OCI-LY3 (cell line): ENCODE data around the gene STAT5B.
"Not testable (repeated sequence)": the region's sequence is repeated elsewhere in the genome, so short reads cannot be mapped to it uniquely, and the experiment has no call there.

Source experiments
- H2AFZ ChIP-seq: fragments of 200-600, 300-600 bp; shearing (Covaris generic); 2 replicates; pipeline ENCODE4 v1.6.0; 2014; ENCODE audit warnings: antibody characterized with exemption, low read depth, low read length
- H3K27ac ChIP-seq: fragments of 200-600, 300-600 bp; sonication (generic); 2 replicates; pipeline ENCODE4 v1.5.1; 2014; ENCODE audit warnings: mild to moderate bottlenecking, low read length, moderate library complexity, mixed read lengths
- H3K27me3 ChIP-seq: fragments of 200-600, 300-600 bp; sonication (generic); 2 replicates; pipeline ENCODE4 v1.6.1; 2014; ENCODE audit warnings: low read depth, low read length, mixed read lengths
- H3K36me3 ChIP-seq: fragments of 200-600, 300-600 bp; sonication (generic); replicated peaks from 2 replicates; pipeline ENCODE3; 2014; ENCODE audit warnings: low read depth, low read length, mixed read lengths
- H3K4me1 ChIP-seq: fragments of 300-600, 200-600 bp; sonication (generic); 2 replicates; pipeline ENCODE4 v1.6.1; 2014; ENCODE audit warnings: low read length, mixed read lengths
- H3K4me2 ChIP-seq: fragments of 200-600, 300-600 bp; sonication (generic); 2 replicates; pipeline ENCODE4 v1.6.1; 2014; ENCODE audit warnings: low read length, mixed read lengths
- H3K4me3 ChIP-seq: fragments of 300-600, 200-600 bp; sonication (generic); 2 replicates; pipeline ENCODE4 v1.5.1; 2014; ENCODE audit warnings: antibody characterized with exemption, mild to moderate bottlenecking, low read length, moderate library complexity
- H3K79me2 ChIP-seq: fragments of 300-600, 200-600 bp; shearing (Covaris generic); 2 replicates; pipeline ENCODE4 v1.6.1; 2014; ENCODE audit warnings: mild to moderate bottlenecking, low read length, mixed read lengths
- H3K9ac ChIP-seq: fragments of 300-600, 200-600 bp; shearing (Covaris generic); 2 replicates; pipeline ENCODE4 v1.6.0; 2014; ENCODE audit warnings: mild to moderate bottlenecking, low read length, moderate library complexity
- H3K9me3 ChIP-seq: fragments of 200-600, 300-600 bp; shearing (Covaris generic); 2 replicates; pipeline ENCODE4 v1.6.1; 2014; ENCODE audit warnings: low read length, mixed read lengths; ENCODE audit not compliant: insufficient read depth
- H4K20me1 ChIP-seq: fragments of 200-600, 300-600 bp; sonication (generic); 2 replicates; pipeline ENCODE4 v1.6.1; 2016; ENCODE audit warnings: low read length, mixed read lengths; ENCODE audit not compliant: insufficient read depth
- EZH2phosphoT487 ChIP-seq: fragments of 200-600 bp; shearing (Covaris generic); IDR thresholded peaks from 2 replicates; pipeline ENCODE4 v1.6.1; 2018; ENCODE audit warnings: antibody characterized with exemption, mixed run types, low read depth
- TF ChIP-seq, protein P1 (sequence below): fragments of 200-600, 300-600 bp; sonication (generic); IDR thresholded peaks from 2 replicates; pipeline ENCODE4 v1.5.1; 2014; ENCODE audit warnings: antibody characterized with exemption, low read length, low read depth

STAT5B gene

GRCh38 chr17:42306385-42306667 is 30.1 kb upstream of the STAT5B start:
- peaks cover 63% of the 10 kb centered on the region for H3K36me3 ChIP-seq
- H3K4me1 ChIP-seq, result peaks cover 24% of the 10 kb centered on the region
- H3K4me3 ChIP-seq, result no peak overlapping the region
- no peaks in the 10 kb centered on the region for H3K27me3 ChIP-seq
- no peak overlapping the region for H3K9ac ChIP-seq
- peaks cover 9% of the 10 kb centered on the region for H4K20me1 ChIP-seq
- no peaks in the 10 kb centered on the region for H3K79me2 ChIP-seq
- no peak for TF ChIP-seq EZH2phosphoT487
- no peaks in the 10 kb centered on the region for H3K9me3 ChIP-seq
- H2AFZ ChIP-seq, result no peak overlapping the region
- H3K4me2 ChIP-seq, result no peak overlapping the region
- H3K27ac ChIP-seq, result no peak overlapping the region

GRCh38 chr17:42305543-42306384 is 29.6 kb upstream of the STAT5B start:
- TF ChIP-seq EZH2phosphoT487, result no peak
- Histone ChIP-seq H3K4me2 (no peak overlapping the region), H3K9ac (no peak overlapping the region), H3K27ac (no peak overlapping the region), H4K20me1 (peaks cover 4% of the 10 kb centered on the region; the same call in 1 of the 2 replicates), H3K9me3 (no peaks in the 10 kb centered on the region), H3K36me3 (peaks cover 61% of the 10 kb centered on the region), H2AFZ (no peak overlapping the region), H3K79me2 (no peaks in the 10 kb centered on the region), H3K4me1 (peaks cover 19% of the 10 kb centered on the region), H3K27me3 (no peaks in the 10 kb centered on the region), H3K4me3 (no peak overlapping the region)

DNA sequence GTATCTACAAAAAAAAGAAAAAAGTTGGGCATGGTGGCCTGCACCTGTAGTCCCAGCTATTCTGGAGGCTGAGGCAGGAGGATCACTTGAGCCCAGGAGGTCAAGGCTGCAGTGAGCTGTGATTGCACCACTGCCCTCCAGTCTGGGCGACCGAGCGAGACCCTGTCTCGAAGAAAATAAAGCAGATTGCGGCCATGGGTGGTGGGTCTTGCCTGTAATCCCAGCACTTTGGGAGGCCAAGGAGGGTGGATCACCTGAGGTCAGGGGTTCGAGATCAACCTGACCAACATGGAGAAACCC is 28.8 kb upstream of the STAT5B start:
- H3K27ac ChIP-seq, H3K4me2 ChIP-seq, H3K9me3 ChIP-seq, H3K4me3 ChIP-seq, H2AFZ ChIP-seq, H3K79me2 ChIP-seq, H3K9ac ChIP-seq, H4K20me1 ChIP-seq, H3K27me3 ChIP-seq: not testable (repeated sequence)
- Histone ChIP-seq H3K4me1 (peaks cover 11% of the 10 kb centered on the region), H3K36me3 (peaks cover 54% of the 10 kb centered on the region)

DNA sequence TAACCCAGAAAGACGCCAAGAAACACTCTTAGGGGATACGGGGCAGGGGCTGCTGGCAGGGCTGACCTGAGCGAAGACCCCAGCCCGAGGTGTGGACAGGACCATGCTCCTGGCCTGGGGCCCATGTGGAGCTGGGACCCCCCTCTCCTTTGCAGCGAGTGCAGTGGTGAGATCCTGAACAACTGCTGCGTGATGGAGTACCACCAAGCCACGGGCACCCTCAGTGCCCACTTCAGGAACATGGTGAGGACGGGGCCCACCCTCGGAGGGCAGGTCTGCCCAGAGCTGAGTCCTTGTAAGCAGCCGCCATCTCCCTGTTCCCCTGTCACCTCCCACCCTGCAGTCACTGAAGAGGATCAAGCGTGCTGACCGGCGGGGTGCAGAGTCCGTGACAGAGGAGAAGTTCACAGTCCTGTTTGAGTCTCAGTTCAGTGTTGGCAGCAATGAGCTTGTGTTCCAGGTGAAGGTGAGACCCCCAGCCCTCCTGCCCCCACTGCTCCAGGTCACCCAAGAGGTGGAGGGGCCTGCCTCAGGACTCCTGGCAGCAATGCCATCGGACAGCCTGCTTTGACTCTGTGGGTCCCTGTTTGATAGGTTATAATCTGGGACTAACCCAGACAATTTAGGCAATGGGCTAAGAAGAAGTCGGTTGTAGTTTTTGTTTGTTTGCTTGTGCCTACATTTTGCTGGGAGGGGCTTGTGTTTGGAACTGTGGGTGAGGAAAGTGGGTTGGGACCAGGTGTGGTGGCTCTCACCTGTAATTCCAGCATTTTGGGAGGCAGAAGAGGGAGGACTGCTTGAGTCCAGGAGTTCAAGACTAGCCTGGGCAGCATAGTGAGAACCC is 28.2 kb upstream of the STAT5B start:
- peaks cover 48% of the 10 kb centered on the region for H3K36me3 ChIP-seq
- no peak overlapping the region for H3K27ac ChIP-seq

DNA sequence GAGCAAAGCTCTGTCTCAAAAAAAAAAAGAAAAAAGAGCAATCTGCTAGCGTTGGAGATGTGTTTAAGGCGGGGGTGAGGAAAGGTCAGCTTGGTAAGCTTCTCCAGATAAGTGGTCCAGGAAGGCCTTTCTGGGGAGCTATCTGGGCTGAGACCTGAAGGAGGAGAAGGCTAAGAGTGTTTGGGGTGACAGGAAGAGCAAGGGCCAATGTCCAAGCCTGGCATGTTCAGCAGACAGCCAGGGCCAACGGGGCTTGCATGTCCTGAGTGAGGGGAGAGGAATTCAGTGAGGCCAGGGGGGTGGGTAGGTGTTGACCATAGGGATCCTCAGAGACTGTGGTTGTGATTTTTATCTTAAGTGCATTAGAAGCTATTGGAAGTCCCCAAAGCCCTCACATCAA is 27.5 kb upstream of the STAT5B start:
- Histone ChIP-seq H3K4me3 (no peak overlapping the region), H3K9me3 (no peaks in the 10 kb centered on the region), H3K4me1 (peaks cover 3% of the 10 kb centered on the region; the same call in 1 of the 2 replicates), H2AFZ (no peak overlapping the region), H3K79me2 (no peaks in the 10 kb centered on the region), H3K4me2 (no peak overlapping the region), H3K9ac (no peak overlapping the region), H3K27me3 (no peaks in the 10 kb centered on the region), H4K20me1 (no peaks in the 10 kb centered on the region), H3K36me3 (peaks cover 44% of the 10 kb centered on the region), H3K27ac (no peak overlapping the region)
- no peak for TF ChIP-seq EZH2phosphoT487
- TF ChIP-seq, protein P1, sequence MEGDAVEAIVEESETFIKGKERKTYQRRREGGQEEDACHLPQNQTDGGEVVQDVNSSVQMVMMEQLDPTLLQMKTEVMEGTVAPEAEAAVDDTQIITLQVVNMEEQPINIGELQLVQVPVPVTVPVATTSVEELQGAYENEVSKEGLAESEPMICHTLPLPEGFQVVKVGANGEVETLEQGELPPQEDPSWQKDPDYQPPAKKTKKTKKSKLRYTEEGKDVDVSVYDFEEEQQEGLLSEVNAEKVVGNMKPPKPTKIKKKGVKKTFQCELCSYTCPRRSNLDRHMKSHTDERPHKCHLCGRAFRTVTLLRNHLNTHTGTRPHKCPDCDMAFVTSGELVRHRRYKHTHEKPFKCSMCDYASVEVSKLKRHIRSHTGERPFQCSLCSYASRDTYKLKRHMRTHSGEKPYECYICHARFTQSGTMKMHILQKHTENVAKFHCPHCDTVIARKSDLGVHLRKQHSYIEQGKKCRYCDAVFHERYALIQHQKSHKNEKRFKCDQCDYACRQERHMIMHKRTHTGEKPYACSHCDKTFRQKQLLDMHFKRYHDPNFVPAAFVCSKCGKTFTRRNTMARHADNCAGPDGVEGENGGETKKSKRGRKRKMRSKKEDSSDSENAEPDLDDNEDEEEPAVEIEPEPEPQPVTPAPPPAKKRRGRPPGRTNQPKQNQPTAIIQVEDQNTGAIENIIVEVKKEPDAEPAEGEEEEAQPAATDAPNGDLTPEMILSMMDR, result no peak

More for the DNA sequence above, 28.2 kb upstream of the STAT5B start:
- Histone ChIP-seq H3K9me3 (no peaks in the 10 kb centered on the region), H3K9ac (no peak overlapping the region), H3K4me3 (no peak overlapping the region), H3K4me1 (peaks cover 5% of the 10 kb centered on the region; the same call in 1 of the 2 replicates), H3K4me2 (no peak overlapping the region), H3K79me2 (no peaks in the 10 kb centered on the region), H4K20me1 (no peaks in the 10 kb centered on the region), H3K27me3 (no peaks in the 10 kb centered on the region), H2AFZ (no peak overlapping the region)
- no peak for TF ChIP-seq EZH2phosphoT487
- TF ChIP-seq, protein P1, result no peak
